NB4 (cell line): Measurements from ENCODE around the gene BAZ2A.

Experiments used
- DNase-seq: peaks from one replicate; pipeline ENCODE4 v3.0.0; 2010; ENCODE audit warnings: low read depth
- H3K4me3 ChIP-seq: one replicate; pipeline ENCODE4 v1.5.1; 2011; ENCODE audit warnings: mild to moderate bottlenecking, low read depth, low read length, moderate library complexity
- MAX ChIP-seq: IDR thresholded peaks from 2 replicates; pipeline ENCODE4 v1.6.1; 2011; ENCODE audit warnings: low read depth, low read length
- MYC ChIP-seq: IDR thresholded peaks from 2 replicates; pipeline ENCODE4 v1.6.1; 2011; ENCODE audit warnings: low read depth, low read length
- POLR2A ChIP-seq: IDR thresholded peaks from 2 replicates; pipeline ENCODE4 v1.6.1; 2011; ENCODE audit warnings: mild to moderate bottlenecking; ENCODE audit not compliant: insufficient read length; ENCODE audit errors: extremely low read depth
- TF ChIP-seq, protein P1 (sequence below): IDR thresholded peaks from one replicate; pipeline ENCODE4 v1.5.1; 2012; ENCODE audit warnings: low read depth, low read length

BAZ2A gene

GRCh38 chr12:56602239-56602638 is 27.9 kb downstream of the BAZ2A start:
- TF ChIP-seq MYC (no peak), POLR2A (no peak), MAX (no peak)
- TF ChIP-seq, protein P1, sequence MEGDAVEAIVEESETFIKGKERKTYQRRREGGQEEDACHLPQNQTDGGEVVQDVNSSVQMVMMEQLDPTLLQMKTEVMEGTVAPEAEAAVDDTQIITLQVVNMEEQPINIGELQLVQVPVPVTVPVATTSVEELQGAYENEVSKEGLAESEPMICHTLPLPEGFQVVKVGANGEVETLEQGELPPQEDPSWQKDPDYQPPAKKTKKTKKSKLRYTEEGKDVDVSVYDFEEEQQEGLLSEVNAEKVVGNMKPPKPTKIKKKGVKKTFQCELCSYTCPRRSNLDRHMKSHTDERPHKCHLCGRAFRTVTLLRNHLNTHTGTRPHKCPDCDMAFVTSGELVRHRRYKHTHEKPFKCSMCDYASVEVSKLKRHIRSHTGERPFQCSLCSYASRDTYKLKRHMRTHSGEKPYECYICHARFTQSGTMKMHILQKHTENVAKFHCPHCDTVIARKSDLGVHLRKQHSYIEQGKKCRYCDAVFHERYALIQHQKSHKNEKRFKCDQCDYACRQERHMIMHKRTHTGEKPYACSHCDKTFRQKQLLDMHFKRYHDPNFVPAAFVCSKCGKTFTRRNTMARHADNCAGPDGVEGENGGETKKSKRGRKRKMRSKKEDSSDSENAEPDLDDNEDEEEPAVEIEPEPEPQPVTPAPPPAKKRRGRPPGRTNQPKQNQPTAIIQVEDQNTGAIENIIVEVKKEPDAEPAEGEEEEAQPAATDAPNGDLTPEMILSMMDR, result no peak
- DNase-seq, result no peak
- H3K4me3 ChIP-seq, result no peak overlapping the region

DNA sequence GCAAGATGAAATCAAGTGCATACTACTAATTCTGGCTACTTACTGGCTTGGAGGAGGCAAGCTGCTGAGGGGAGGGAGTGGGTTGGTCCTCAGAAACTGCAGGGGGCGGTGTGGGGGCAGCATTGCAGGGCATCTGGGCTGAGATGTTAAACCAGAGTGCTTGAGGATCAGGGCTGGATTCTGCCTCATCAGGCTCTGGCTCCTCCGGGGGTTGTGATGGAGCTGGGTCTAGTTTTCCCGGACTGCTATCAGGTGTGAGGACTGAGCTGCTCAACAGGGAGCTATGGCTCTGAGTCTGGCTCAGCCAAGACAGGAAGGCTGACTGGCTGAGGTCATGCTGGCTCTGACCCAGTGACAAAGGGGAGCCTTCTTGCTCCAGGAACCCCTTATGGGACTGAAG is 28.6 kb downstream of the BAZ2A start:
- TF ChIP-seq, protein P1, result peak; percentile 41
- TF ChIP-seq MYC (no peak), POLR2A (no peak), MAX (no peak)
- peak; percentile 57 for DNase-seq
- no peak overlapping the region for H3K4me3 ChIP-seq

GRCh38 chr12:56600753-56601152 is 29.4 kb downstream of the BAZ2A start:
- TF ChIP-seq POLR2A (no peak), MAX (no peak), MYC (no peak)
- TF ChIP-seq, protein P1, result no peak
- H3K4me3 ChIP-seq, result no peak overlapping the region
- no peak for DNase-seq

DNA sequence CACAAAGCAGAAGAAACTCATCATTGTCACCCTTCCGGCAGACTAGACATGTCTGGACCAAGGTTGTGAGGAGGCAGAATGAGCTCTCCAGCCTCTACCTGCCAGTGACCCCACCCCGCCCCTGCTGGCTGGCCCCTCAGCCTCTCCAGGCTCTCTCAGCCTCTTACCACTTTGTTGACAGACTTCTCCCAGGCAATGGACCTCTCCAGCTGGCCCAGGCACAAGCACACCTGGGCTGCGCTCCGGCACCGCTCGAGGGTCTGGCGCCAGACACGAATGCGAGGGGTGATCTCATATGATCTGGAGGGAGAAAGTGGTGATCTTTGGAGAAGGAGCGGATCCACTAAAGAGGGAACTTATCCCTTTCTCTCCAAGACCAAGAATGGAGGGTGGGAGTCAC is 30.3 kb downstream of the BAZ2A start:
- no peak overlapping the region for H3K4me3 ChIP-seq
- DNase-seq, result no peak
- TF ChIP-seq MAX, result no peak
- TF ChIP-seq, protein P1, result no peak
- no peak for TF ChIP-seq POLR2A
- TF ChIP-seq MYC, result no peak

DNA sequence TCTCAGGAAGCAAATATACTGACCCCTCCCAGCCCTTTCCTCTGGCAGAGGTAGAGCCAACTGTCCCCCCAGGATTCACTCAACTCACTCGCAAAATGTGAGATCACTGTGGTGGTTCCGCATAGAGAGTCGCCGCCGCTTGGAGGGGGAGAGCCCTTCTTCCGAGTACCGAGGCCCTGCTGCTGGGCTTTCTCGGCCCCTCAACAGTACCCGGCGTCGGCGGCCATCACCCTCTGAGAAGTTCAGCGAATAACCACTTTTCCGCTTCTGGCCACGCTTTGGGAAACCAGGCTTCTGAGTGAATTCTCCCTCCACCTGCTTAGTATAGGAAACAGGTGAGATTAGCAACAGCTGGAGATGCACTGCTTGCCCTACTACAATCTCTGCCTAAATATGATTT is 31.1 kb downstream of the BAZ2A start:
- TF ChIP-seq, protein P1, result no peak
- no peak for TF ChIP-seq POLR2A
- TF ChIP-seq MAX, result no peak
- no peak for TF ChIP-seq MYC
- no peak for DNase-seq
- H3K4me3 ChIP-seq, result no peak overlapping the region

- TF ChIP-seq, protein P1, result no peak
- TF ChIP-seq POLR2A (no peak), MYC (no peak), MAX (no peak)
- no peak overlapping the region for H3K4me3 ChIP-seq
- DNase-seq, result no peak
Observed at GRCh38 chr12:56596815-56597214, 33.3 kb downstream of the BAZ2A start.
